ENCODE data around the gene GABBR2. TPM values are rescaled to one million over a fixed set of nuclear protein-coding genes. Genes with fewer than 3 reads are reported as not detected.
A peak's percentile ranks its signal among the peaks of the same experiment; 100 is the strongest.

The GABBR2 gene
- total RNA-seq, 1 donor from 2014 or later = 6.4 TPM

- no peaks in the 10 kb centered on the region for H3K36me3 Mint-ChIP-seq
- H3K4me1 Mint-ChIP-seq (ENCODE audit: unreplicated experiment) = peaks cover 4% of the 10 kb centered on the region
- DNase-seq (ENCODE audit: extremely low spot score, unreplicated experiment) = no peak
- no peak overlapping the region for H3K27ac Mint-ChIP-seq
- H3K4me3 Mint-ChIP-seq = no peak overlapping the region
- H3K9me3 Mint-ChIP-seq = no peaks in the 10 kb centered on the region
- TF ChIP-seq, protein P1, sequence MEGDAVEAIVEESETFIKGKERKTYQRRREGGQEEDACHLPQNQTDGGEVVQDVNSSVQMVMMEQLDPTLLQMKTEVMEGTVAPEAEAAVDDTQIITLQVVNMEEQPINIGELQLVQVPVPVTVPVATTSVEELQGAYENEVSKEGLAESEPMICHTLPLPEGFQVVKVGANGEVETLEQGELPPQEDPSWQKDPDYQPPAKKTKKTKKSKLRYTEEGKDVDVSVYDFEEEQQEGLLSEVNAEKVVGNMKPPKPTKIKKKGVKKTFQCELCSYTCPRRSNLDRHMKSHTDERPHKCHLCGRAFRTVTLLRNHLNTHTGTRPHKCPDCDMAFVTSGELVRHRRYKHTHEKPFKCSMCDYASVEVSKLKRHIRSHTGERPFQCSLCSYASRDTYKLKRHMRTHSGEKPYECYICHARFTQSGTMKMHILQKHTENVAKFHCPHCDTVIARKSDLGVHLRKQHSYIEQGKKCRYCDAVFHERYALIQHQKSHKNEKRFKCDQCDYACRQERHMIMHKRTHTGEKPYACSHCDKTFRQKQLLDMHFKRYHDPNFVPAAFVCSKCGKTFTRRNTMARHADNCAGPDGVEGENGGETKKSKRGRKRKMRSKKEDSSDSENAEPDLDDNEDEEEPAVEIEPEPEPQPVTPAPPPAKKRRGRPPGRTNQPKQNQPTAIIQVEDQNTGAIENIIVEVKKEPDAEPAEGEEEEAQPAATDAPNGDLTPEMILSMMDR (conservative IDR thresholded peaks at IDR 0.05) = no peak
- H3K27me3 Mint-ChIP-seq = peaks cover 12% of the 10 kb centered on the region
Measured at GRCh38 chr9:98318834-98319478, 389.8 kb downstream of the GABBR2 start.

- H3K36me3 Mint-ChIP-seq = no peaks in the 10 kb centered on the region
- H3K4me1 Mint-ChIP-seq (ENCODE audit: unreplicated experiment) = peaks cover 4% of the 10 kb centered on the region
- TF ChIP-seq, protein P1 (conservative IDR thresholded peaks at IDR 0.05) = no peak
- H3K9me3 Mint-ChIP-seq = no peaks in the 10 kb centered on the region
- H3K27me3 Mint-ChIP-seq = peaks cover 12% of the 10 kb centered on the region
- no peak for DNase-seq (ENCODE audit: extremely low spot score, unreplicated experiment)
- H3K4me3 Mint-ChIP-seq = no peak overlapping the region
- no peak overlapping the region for H3K27ac Mint-ChIP-seq
Measured at GRCh38 chr9:98318041-98318790, 390.5 kb downstream of the GABBR2 start.

DNA sequence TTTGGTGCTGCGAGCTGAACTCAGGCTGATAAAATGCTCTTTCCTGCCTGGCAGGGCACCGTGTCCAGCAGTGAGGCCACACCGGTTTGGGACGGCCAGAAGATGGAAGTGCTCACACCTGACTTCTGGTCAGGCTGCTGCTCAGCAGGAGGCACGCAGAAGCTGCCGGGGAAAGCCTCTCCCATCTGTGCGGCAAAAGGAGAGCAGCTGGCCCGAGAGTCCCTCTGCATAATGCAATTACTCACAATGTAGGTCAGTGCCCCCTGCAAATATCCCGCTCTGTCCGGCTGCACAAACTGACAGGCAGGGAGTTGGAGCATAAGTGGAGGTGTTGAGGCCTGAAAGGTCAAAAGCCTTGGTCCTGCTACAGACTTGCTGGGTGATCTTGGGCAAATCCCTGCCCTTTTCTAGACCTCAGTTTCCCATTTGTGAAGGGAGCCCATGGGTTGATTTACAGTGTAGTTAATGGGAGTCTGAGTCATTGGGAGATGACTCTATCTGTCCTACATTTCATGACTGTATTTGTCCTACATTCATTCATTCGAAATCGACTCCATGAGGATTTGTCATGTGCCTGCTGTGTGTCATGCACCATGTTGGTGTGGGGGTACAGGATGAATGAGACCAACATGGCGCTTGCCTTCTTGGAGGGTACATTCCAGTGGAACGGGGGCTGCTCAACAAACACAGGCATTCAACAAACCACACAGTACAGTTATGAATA lies 391.4 kb downstream of the GABBR2 start:
- peaks cover 4% of the 10 kb centered on the region for H3K4me1 Mint-ChIP-seq (ENCODE audit: unreplicated experiment)
- H3K4me3 Mint-ChIP-seq = no peak overlapping the region
- H3K27me3 Mint-ChIP-seq = peaks cover 12% of the 10 kb centered on the region
- TF ChIP-seq, protein P1 (conservative IDR thresholded peaks at IDR 0.05) = no peak
- no peak overlapping the region for H3K27ac Mint-ChIP-seq
- H3K9me3 Mint-ChIP-seq = no peaks in the 10 kb centered on the region
- H3K36me3 Mint-ChIP-seq = no peaks in the 10 kb centered on the region
- DNase-seq (ENCODE audit: extremely low spot score, unreplicated experiment) = no peak

DNA sequence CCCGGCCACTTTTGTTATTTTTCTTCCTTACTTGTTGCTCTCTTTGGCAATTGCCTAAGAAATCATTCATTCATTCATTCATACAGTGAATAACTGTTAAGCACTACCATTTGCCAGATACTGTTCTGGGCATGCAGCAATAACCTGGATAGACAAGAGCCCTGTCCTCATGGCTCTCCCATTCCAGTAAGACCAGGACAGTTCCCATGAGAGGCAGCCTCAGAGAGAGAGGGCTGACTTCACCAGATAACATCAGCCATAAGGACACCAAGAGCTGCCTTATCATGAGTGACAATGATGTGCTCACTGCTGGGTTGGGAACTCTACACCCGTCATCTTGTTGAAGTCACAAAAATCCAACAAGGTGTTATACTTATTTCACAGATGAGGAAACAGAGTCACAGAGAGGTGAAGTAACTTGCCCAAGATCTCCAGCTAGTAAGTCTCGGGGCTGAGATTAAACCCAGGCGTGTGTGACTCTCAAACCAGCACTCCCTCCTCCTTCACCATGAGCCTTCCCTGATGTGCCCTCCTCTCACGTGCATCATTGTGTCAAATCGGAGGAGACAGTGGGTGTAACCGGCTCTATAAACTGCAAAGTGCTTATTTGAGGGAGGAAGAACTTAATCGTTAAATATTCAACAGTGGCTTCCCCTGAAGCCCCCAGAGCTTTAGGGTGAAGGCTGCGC lies 392.1 kb downstream of the GABBR2 start:
- Mint-ChIP-seq H3K27me3 (peaks cover 10% of the 10 kb centered on the region), H3K9me3 (no peaks in the 10 kb centered on the region), H3K4me1 (ENCODE audit: unreplicated experiment) (peaks cover 4% of the 10 kb centered on the region), H3K36me3 (no peaks in the 10 kb centered on the region), H3K4me3 (no peak overlapping the region), H3K27ac (no peak overlapping the region)
- DNase-seq (ENCODE audit: extremely low spot score, unreplicated experiment) = no peak
- TF ChIP-seq, protein P1 (conservative IDR thresholded peaks at IDR 0.05) = no peak

DNA sequence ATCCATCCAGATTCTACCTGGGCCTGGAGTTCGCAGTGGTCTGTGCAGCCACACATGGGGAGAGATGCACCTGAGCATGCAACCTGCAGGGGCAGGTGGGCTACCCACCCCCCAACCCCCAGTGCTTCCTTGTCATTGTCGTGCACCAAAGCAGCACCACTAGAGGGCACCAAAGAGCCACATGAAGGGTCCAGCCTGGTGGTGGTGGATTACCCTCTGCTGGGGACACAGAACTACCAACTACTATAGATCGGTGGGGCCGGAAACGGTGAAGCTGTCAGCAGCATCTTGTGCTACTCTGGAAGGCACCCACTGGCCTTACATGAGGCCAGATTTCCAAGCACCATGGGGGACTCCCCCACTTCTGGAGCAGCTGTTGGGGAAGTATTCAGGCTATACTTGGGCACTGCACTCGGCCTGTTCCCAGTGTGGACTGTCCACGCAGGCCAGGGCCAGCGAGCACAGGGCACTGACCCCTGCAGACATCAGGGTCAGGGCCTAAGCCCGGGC lies 393.1 kb downstream of the GABBR2 start:
- no peak overlapping the region for H3K4me3 Mint-ChIP-seq
- no peaks in the 10 kb centered on the region for H3K9me3 Mint-ChIP-seq
- TF ChIP-seq, protein P1 (conservative IDR thresholded peaks at IDR 0.05) = peak; percentile 95
- H3K36me3 Mint-ChIP-seq = no peaks in the 10 kb centered on the region
- no peak overlapping the region for H3K27ac Mint-ChIP-seq
- peaks cover 4% of the 10 kb centered on the region for H3K4me1 Mint-ChIP-seq (ENCODE audit: unreplicated experiment)
- peaks cover 10% of the 10 kb centered on the region for H3K27me3 Mint-ChIP-seq
- peak; percentile 83 for DNase-seq (ENCODE audit: extremely low spot score, unreplicated experiment)

Measured in type B pancreatic cell (in vitro differentiated cells).